GM20431 (cell line): ENCODE results near the gene FEV.

Experiments
- in situ Hi-C: fragments of 300-500 bp; cut with MseI, MboI; formaldehyde crosslinking; loops from one replicate; pipeline ENCODE4 v1.15.0; 2020; ENCODE audit warnings: low sequenced_read_pairs; ENCODE audit not compliant: unreplicated experiment

Gene FEV

GRCh38 chr2:218980735-218981389 lies 4.1 kb downstream of the FEV start:
- in situ Hi-C loops, result no loop called here

GRCh38 chr2:218979846-218980734 lies 4.9 kb downstream of the FEV start:
- in situ Hi-C loops, result no loop called here

GRCh38 chr2:218975060-218975777 lies 9.8 kb downstream of the FEV start:
- in situ Hi-C loops, result no loop called here

GRCh38 chr2:218970894-218971293 lies 14.1 kb downstream of the FEV start:
- in situ Hi-C loops, result no loop called here

- in situ Hi-C loops, result no loop called here
Observed at GRCh38 chr2:218964041-218964771, 20.8 kb downstream of the FEV start.

- in situ Hi-C loops, result no loop called here
Observed at GRCh38 chr2:218963601-218964000, 21.4 kb downstream of the FEV start.

GRCh38 chr2:218962859-218963492 lies 22.0 kb downstream of the FEV start:
- in situ Hi-C loops, result no loop called here

GRCh38 chr2:218961651-218962570 lies 23.1 kb downstream of the FEV start:
- in situ Hi-C loops, result no loop called here

- in situ Hi-C loops, result no loop called here
Observed at GRCh38 chr2:218961229-218961628, 23.8 kb downstream of the FEV start.

- in situ Hi-C loops, result no loop called here
Observed at GRCh38 chr2:218960309-218961165, 24.4 kb downstream of the FEV start.

- in situ Hi-C loops, result no loop called here
Observed at GRCh38 chr2:218959761-218960308, 25.1 kb downstream of the FEV start.

GRCh38 chr2:218959141-218959731 lies 25.7 kb downstream of the FEV start, which contains the start of gene CDK5R2:
TSS of gene CDK5R2 (plus strand) at chr2:218959666. CDS start at chr2:218959821, 155 bp downstream.
- in situ Hi-C loops, result no loop called here

GRCh38 chr2:218958276-218958675 lies 26.7 kb downstream of the FEV start:
- in situ Hi-C loops, result no loop called here

GRCh38 chr2:218957671-218958070 lies 27.3 kb downstream of the FEV start:
- in situ Hi-C loops, result no loop called here

- in situ Hi-C loops, result no loop called here
Observed at GRCh38 chr2:218956039-218956438, 28.9 kb downstream of the FEV start.

- in situ Hi-C loops, result no loop called here
Observed at GRCh38 chr2:218954541-218955300, 30.3 kb downstream of the FEV start.
